Activated T-cell treated with anti-CD3 and anti-CD28 coated beads, Interleukin-2, amount 50 U/mL, for 48 hours (primary cell): ENCODE data around the gene TERC.
"Not testable (repeated sequence)": the region's sequence is repeated elsewhere in the genome, so short reads cannot be mapped to it uniquely, and the experiment has no call there.

Source experiments
- DNase-seq, 2 experiments: peaks; one replicate each; pipeline ENCODE4 v3.0.0-alpha.2; 2020

TERC gene

DNA sequence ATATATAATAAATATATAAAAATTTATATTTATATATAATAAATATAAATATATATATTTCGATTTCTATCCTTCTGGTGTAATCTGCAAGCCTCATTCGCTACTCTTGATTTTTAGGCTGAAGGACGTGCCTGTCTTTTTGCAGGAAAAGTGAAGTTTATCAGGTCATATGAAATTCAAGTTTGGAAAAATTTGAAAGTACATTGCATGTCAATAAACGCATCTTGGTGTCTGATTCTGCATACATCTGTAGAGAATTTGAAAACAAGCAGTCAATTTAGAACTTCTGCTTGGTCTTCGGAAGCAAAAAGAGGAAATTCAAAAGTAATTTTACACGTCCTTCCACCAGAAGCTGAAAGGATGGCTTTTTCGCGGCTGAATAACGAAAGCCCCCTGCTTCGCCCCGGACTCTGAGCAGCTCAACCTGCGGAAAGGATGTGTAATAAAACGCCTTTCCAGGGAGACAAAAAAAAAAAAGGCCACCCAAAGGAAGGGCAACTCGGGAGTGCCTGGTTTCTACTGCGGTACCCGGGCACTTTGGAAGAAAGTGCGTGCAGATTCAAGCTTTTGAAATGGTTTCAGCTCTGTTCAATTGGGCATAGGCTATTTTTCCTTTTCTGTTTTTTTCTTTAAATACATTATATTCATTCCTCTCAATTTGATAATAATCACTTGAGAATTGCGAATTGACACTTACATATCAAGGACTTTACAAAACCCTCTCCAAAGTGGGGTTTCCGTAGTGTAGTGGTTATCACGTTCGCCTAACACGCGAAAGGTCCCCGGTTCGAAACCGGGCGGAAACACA, 6.8 kb upstream of the TERC start:
- DNase-seq, result peak; percentile 71 to 73

DNA sequence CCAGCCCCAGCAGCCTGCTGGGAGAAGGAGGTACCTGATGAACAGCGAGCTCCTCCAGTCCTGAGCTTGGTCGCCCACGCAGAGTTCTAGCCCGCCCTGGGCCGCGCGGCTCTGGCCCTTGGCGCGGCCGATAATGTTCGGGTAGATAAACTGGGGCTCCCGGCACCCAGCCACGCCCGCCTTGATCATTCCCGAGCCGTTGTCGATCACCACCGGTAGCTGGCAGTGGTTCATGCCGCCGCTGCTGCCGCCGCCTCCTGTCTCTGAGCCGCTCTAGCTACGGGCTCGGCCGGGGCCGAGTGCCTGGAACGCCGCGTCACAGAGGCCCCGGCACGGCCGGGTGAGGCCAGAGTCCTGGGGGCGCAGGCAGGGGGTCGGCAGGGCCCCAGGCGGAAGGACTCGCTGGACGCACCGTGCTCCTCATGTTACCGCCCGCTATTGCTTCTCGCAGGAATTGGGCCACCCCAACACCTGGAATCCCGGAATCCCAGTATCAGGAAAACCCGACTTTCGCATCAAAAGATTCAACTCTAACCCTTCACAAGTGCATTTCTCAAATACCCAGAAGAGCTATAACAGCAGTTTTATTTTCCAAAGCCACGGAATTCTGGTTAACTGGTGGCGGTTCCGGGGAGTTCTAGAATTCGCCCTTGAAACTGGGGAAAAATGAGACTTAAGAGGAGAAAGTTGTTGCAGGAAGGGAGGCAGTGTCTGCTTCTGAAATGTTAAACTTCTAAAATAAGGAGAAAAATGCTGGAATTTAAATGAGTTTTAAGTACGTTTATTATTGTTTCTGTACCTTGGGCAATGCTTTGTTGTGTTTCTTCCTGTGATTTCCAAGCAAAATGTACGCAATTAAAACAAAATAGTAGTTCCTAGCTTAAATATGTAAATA, 4.7 kb upstream of the TERC start, which contains the start of gene ACTRT3:
Gene ACTRT3 (minus strand): TSS at position 275 of the 895 bp plus-strand sequence. CDS start 41 bp downstream, at position 234.
- DNase-seq, result peak; percentile 78 to 83

DNA sequence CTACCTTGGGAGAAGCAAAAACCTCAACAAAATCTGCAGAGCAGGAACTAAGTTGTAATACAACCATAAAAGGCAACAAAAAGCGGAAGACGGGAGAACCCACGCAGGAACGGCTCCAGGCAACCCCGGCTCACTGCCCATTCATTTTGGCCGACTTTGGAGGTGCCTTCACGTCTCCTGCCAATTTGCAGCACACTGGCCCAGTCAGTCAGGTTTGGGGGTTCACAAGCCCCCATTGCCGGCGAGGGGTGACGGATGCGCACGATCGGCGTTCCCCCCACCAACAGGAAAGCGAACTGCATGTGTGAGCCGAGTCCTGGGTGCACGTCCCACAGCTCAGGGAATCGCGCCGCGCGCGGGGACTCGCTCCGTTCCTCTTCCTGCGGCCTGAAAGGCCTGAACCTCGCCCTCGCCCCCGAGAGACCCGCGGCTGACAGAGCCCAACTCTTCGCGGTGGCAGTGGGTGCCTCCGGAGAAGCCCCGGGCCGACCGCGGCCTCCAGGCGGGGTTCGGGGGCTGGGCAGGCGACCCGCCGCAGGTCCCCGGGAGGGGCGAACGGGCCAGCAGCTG, 463 bp downstream of the TERC start:
- peak; percentile 79 to 80 for DNase-seq

DNA sequence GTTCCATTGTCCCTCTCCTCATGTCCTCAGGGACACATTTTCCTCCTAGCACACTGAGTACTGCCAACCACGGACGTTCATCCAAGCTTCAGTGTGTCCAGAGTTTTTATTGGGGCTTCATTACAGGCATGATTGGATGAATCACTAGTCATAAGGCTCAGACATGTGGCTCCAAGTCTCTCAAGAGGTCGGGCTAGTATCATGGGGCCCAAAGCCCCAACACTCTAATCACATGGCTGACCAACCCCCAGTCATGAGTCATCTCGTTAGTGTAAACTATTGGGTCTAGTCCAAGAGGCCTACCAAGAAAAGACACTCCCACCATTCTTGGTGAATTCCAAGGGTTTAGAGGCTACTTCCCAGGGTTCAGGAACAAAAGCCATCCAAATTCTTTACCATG, 4.4 kb downstream of the TERC start:
- DNase-seq, result no peak

DNA sequence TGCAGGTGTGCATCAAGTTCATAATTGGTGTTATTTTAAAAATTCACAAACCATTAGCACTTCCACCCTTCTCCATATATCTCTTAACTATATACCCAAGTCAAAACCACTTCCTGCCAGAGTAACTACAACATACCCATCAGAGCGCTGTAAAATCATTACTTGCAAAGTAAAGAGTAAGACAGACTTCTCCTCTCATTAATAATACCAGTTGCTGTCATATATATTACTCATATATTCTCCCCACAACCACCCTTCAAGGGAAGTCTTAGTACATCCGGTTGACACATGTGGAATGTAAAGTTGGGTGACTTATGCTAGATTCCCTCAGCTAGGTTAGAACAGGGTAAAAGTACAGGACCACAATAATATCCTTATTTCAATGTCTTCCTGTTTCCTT, 5.6 kb downstream of the TERC start:
- no peak for DNase-seq

DNA sequence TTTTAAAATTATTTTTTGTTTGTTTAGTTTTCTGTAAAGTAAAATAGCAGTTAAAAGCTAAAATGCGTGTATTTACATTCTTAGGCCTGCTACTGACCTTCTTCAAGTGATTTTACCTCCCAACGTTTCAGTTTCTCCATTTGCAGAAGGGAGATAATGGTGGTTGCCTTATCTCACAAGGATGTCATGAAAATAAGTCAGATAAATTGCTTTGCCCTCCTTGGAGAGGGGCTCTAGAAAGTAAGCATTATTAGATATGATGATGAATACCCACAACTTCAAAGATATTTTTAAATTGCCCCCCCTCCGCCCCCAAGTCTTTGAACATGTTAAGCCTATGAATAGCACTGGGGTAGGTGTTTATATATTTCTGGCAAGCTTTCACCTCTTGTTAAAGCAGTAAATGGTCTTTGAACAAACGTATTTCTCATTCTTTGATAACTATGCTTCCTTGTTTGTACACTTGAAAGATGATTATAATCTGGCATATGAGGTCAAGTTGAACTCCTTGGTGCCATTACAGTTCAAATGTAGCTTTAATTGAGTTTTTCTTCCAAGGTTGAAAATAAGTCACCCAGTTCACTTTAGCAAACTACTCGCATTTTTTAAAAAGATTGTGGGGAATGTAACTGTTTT, 6.4 kb downstream of the TERC start:
- no peak for DNase-seq

DNA sequence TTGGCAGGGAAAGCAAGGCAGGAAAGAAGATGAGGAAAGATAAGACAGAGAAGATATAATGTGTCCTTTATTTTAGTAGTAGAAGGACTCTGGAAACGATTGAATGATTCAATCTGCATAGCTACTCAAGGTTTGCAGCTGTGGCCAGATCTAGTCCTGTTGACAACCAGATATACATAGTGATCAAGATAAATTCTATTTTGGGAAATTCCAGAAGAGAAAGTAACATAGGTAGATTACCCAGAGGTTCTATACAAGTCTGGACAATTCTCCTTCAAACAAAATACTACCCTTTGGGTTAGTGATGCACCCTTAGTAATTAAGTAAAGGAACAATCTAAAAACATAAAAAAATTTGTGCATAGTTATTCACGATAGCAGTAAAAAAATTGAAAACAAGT, 9.4 kb downstream of the TERC start:
- no peak for DNase-seq

DNA sequence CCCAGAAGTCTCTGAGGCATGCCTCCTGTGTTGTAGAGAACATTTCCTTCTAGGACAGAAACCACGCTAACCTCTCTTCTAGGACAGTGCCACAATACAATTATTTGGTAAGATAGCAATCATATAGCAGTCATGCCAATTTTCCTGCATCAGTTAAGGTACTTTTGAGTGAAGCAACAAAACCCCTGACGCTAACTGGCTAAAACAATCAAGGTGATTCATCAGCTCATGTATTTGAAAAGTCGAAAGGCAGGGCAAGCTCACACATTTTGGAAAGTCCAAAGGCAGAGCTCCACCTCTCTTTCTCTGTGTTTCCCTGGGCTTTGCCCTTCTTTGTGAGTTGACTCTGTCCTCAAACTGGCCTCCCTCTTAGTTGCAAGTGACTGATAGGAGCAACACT, 10.1 kb downstream of the TERC start:
- no peak for DNase-seq

DNA sequence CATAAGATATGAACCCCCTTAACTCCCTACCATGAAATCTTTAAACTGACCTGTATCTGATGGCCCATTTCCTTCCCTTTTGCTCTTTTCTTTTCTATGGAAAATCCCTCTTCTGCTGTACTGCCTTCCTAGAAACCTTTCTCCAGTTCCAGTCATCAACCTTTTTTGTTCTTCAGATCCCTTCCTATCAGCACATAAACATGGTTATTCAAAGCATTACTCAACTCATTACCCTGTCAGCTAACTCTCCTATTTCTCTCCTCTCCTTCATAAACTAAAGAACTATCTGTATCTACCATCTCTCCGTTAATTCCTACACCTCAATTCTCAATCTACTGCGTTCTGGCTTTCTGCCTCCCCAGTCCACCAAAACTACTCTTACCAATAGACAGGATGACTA, 13.0 kb downstream of the TERC start:
- DNase-seq, result no peak

DNA sequence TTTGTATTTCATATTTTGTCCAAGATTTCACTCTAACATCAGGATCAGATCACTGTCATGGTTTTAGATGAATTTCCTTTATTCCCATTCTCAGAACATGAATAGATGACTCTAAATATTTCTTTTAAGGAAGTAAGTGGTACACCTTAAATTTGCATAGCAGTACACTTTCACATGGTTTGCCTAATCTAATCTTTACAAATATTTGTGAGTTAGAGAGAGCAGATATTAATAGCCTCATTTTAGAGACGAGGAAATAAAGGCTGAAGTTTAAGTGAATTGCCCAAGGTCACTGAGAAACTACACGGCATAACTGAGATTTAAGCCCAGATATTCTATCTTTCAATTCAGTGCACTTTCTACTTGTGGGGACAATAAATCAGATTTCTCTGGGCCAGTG, 14.2 kb downstream of the TERC start:
- no peak for DNase-seq

DNA sequence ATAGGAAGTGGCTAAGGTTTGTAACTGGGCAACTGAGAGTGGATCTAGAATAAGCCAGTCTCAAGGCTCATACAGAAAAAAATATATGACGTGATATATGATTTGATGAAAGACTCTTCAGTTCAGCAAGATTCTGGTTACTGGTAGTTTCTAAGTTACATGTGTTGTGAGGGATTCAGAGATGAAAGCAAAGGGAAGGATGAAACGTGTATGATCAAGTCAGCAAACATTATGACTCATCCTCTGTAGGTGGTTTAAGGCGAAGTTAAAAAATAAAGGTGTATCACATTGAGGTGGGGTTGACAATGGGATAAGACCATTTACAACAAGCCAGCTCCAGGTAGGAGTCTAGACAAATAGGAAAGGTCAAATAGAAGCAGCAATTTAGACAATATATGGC, 16.2 kb downstream of the TERC start:
- no peak for DNase-seq

DNA sequence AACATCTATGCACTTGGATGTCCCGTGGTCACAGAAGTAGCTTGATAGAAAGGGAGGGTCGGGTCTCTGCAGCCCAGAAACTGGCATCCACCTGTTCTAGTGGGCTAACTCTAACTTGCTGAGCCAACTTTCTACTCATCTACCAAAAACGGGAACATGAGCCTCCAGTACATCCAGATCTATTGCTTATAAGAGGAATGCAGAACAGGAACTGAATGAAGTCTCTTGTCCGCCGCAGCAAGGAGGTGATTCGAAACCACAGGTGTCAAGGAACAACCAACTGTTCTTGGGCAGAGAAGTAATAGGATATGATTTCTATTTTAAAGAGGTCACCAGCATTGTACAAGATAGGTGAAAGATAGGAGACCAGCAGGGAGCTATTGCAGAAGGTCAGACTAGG, 17.9 kb downstream of the TERC start:
- no peak for DNase-seq

DNA sequence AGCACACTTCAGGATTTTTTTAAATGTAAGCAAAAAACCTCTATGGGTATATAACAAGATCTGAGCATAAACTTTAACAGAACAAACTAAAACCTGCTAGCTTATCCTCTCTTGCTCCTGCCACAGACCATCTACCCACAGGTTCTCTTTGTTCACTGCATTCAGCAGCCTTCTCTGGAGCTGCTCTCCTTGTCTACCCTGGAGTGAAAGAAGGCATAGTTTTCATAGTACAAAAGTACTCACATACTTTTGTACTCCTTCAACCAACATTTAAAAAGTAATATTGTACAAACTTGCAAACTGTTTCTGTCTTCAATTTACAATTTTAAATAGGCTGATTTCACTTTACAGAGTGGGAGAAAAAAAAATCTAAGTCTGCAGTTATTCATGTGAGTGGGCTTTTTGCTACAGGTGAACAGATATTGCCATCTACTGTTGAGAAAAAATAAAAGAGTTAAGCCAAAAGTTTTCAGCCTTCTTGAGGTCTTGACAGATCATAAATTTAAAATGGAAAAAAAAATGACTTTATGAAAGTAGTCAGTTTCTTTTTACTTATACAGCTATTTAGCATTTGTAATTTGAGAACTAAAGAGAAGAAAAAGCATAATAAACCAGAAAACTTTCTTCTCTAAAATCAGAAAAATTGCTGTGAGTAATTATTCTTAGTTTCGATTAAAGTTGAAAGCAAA, 20.4 kb downstream of the TERC start:
- no peak for DNase-seq

DNA sequence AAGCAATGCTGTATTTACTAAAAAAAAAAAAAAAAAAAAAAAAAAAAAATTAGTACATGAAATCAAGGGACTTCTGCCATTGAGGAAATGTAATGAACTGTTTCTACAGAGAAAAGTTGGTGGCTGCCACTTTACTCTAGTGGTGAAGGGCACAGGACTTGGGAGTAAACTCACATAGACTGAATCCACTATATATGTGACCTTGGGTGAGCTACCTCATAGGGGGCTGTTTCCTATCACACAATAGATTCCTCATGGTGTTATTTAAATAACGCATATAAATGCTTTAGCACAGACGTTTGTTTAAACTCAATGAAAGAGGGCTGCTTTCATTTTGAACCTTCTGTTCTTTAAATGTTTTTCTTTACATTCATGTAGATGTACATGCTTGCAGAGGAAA, 25.8 kb downstream of the TERC start:
- DNase-seq, result no peak

DNA sequence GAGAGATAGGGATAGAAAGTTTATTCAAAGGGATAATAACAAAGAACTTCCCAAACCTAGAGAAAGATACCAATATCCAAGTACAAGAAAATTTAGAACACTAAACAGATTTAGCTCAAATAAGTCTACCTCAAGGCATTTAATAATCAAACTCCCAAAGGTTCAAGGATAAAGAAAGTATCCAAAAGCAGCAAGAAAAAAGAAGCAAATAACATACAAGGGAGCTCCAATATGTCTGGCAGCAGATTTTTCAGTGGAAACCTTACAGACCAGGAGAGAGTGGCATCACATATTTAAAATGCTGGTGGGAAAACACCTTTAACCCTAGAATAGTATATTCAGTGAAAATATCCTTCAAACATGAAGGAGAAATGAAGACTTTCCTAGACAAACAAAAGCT, 33.0 kb downstream of the TERC start:
- not testable (repeated sequence) for DNase-seq

DNA sequence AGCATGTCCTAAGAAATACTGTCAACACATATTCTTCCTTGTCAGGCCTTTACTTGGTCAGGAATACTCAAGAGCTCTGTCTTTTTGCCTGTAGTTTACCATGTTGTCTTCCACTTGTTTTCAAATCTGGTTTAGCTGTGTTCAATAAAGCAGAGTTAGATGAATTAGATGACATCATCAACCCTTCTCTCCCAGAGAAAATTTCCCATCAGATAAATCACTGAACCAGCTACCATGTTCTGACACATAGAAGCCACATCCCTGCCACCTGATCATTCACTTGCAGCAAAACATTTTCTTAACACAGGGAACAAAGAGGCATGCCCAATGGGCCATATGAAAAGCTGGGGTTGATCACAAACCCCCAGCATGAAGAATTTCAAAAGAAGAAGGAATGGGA, 42.1 kb downstream of the TERC start:
- no peak for DNase-seq

DNA sequence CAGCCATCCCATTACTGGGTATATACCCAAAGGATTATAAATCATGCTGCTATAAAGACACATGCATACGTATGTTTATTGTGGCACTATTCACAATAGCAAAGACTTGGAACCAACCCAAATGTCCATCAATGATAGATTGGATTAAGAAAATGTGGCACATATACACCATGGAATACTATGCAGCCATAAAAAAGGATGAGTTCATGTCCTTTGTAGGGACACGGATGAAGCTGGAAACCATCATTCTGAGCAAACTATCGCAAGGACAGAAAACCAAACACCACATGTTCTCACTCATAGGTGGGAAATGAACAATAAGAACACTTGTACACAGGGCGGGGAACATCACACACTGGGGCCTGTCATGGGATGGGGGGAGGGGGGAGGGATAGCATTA, 46.4 kb downstream of the TERC start:
- not testable (repeated sequence) for DNase-seq
